Liver (tissue), 9 donors: ENCODE data around the gene CD180. TPM values are rescaled to one million over a fixed set of nuclear protein-coding genes. Genes with fewer than 3 reads are reported as not detected.

Experiments
- DNase-seq: peaks from one replicate; pipeline ENCODE4 v3.0.0-alpha.2; 2017; ENCODE audit warnings: low spot score
- H3K27ac ChIP-seq, 2 donors: one replicate each; pipeline ENCODE4 v1.7.0; 2013; ENCODE audit warnings: inconsistent platforms in 2 of 2, low read length in 2 of 2, control low read depth in 1 of 2, low read depth in 1 of 2, mild to moderate bottlenecking in 1 of 2
- H3K27me3 ChIP-seq, 4 donors: one replicate each; pipeline versions ENCODE4 v1.6.1 to v1.7.0; 2013; ENCODE audit warnings: low read length in 3 of 4, inconsistent platforms in 1 of 4, mild to moderate bottlenecking in 1 of 4, moderate library complexity in 1 of 4; ENCODE audit not compliant: control insufficient read depth in 4 of 4, insufficient read depth in 4 of 4
- H3K36me3 ChIP-seq, 4 donors: one replicate each; pipeline versions ENCODE4 v1.6.1 to v1.7.0; 2013; ENCODE audit warnings: low read length in 3 of 4, mild to moderate bottlenecking in 3 of 4, low read depth in 1 of 4, moderate library complexity in 1 of 4; ENCODE audit not compliant: control insufficient read depth in 4 of 4, insufficient read depth in 3 of 4
- H3K4me1 ChIP-seq, 4 donors: one replicate each; pipeline versions ENCODE4 v1.6.1 to v1.7.0; 2013; ENCODE audit warnings: low read length in 3 of 4, mild to moderate bottlenecking in 3 of 4, moderate library complexity in 1 of 4; ENCODE audit not compliant: control insufficient read depth in 4 of 4, insufficient read depth in 4 of 4
- H3K4me3 ChIP-seq, 3 donors: one replicate each; pipeline versions ENCODE4 v1.6.1 to v1.7.0; 2013; ENCODE audit warnings: low read length in 3 of 3, control low read depth in 1 of 3, low read depth in 1 of 3, mild to moderate bottlenecking in 1 of 3
- H3K9ac ChIP-seq, 2 donors: one replicate each; pipeline ENCODE4 v1.7.0; 2013; ENCODE audit warnings: low read length in 2 of 2, mild to moderate bottlenecking in 2 of 2, moderate library complexity in 2 of 2, control low read depth in 1 of 2, low read depth in 1 of 2
- H3K9me3 ChIP-seq, 4 donors: one replicate each; pipeline versions ENCODE4 v1.6.1 to v1.7.0; 2013; ENCODE audit warnings: low read length in 3 of 4; ENCODE audit not compliant: control insufficient read depth in 4 of 4
- EGR1 ChIP-seq, 2 donors: IDR thresholded peaks; 2 replicates each; pipeline ENCODE4 v1.6.1; 2016 to 2018; ENCODE audit warnings: antibody characterized with exemption in 2 of 2, low read depth in 2 of 2
- FOXA1 ChIP-seq: IDR thresholded peaks from 2 replicates; pipeline ENCODE4 v1.6.1; 2016; ENCODE audit warnings: antibody characterized with exemption
- FOXA2 ChIP-seq: IDR thresholded peaks from 2 replicates; pipeline ENCODE4 v1.6.1; 2016; ENCODE audit warnings: antibody characterized with exemption
- HNF4A ChIP-seq, 2 donors: conservative IDR thresholded peaks; 2 replicates each; pipeline ENCODE4 v1.6.1; 2016; ENCODE audit warnings: antibody characterized with exemption in 2 of 2, mild to moderate bottlenecking in 2 of 2
- HNF4G ChIP-seq: IDR thresholded peaks from 2 replicates; pipeline ENCODE4 v1.6.1; 2016; ENCODE audit warnings: antibody characterized with exemption
- JUND ChIP-seq, 2 donors: IDR thresholded peaks; 2 replicates each; pipeline ENCODE4 v1.6.1; 2016; ENCODE audit warnings: antibody characterized with exemption in 2 of 2
- MAX ChIP-seq: IDR thresholded peaks from 2 replicates; pipeline ENCODE4 v1.6.1; 2016; ENCODE audit warnings: antibody characterized with exemption
- NR2F2 ChIP-seq: IDR thresholded peaks from 2 replicates; pipeline ENCODE4 v1.6.1; 2016; ENCODE audit warnings: antibody characterized with exemption
- RAD21 ChIP-seq, 2 donors: IDR thresholded peaks; 2 replicates each; pipeline ENCODE4 v1.6.1; 2016; ENCODE audit warnings: antibody characterized with exemption in 2 of 2, mild to moderate bottlenecking in 2 of 2
- REST ChIP-seq: IDR thresholded peaks from 2 replicates; pipeline ENCODE4 v1.6.1; 2016; ENCODE audit warnings: antibody characterized with exemption, mild to moderate bottlenecking
- SP1 ChIP-seq: IDR thresholded peaks from 2 replicates; pipeline ENCODE4 v1.6.1; 2018; ENCODE audit warnings: antibody characterized with exemption, mild to moderate bottlenecking
- WGBS: extraction: QIAGEN DNeasy Blood & Tissue Kit; methylation state at CpG from one replicate; pipeline ENCODE4 v1.1.7; 2013; 5-methylcytosine and 5-hydroxymethylcytosine counted together
- polyA plus RNA-seq, 2 donors: library from polyadenylated mRNA; stranded (reverse) in 1 of 2; unstranded in 1 of 2; fragments of 200-250 nt in 1 of 2; fragments of >200 nt in 1 of 2; fragmentation: Nextera tagmentation in 1 of 2; extraction: Ambion mirVana in 1 of 2; gene quantifications; one replicate each; pipeline versions ENCODE4 v1.2.1 to v1.2.3, GENCODE V29; 2013 to 2015
- total RNA-seq, 2 donors: library from RNA; depleted of rRNA; stranded (reverse); fragments of >200 nt; gene quantifications; one replicate each; pipeline ENCODE4 v1.2.3, GENCODE V29; 2014
- TF ChIP-seq, protein P1 (sequence below): IDR thresholded peaks from 2 replicates; pipeline ENCODE4 v1.6.1; 2016; ENCODE audit warnings: antibody characterized with exemption
- TF ChIP-seq, protein P2 (sequence below): fragments of 150-350 bp; IDR thresholded peaks from 2 replicates; pipeline ENCODE4 v1.5.1; 2017; ENCODE audit warnings: improper control_type of control experiment, low read depth, low read length; ENCODE audit not compliant: missing input control
- TF ChIP-seq, protein P3 (sequence below): IDR thresholded peaks from 2 replicates; pipeline ENCODE4 v1.6.1; 2016; ENCODE audit warnings: antibody characterized with exemption
- donor health status: healthy.
- donor health status: healthy.
- donor health status: healthy.
- donor health status: healthy.
- donor health status: healthy.

CD180 gene
- total and polyA plus RNA-seq, 4 donors = 0.33 to 3.7 (median 0.78) TPM

DNA sequence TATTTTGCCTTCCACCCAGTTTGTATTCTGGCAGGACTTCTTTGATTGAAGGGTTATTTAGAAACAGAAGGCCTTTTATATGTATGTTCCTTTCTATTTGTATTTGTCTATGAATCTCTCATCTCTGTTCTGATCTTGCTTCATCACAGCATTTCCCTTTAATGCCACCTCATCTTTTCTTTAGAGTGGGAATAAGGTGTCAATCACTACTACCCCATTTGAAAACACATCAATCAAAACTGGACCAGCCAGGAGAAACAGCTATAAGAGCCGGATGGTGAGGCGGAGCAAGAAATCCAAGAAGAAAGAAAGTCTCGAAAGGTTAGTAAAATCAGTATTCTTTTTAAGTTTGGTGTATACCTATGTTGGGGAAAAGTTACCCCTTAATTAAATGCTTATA lies 36.3 kb downstream of the CD180 start:
- Histone ChIP-seq H3K9ac (no peak overlapping the region), H3K36me3 (peaks cover 8 to 47% (median 36%) of the 10 kb centered on the region in 4 donors), H3K4me1 (no peaks in the 10 kb centered on the region), H3K27me3 (no peaks in the 10 kb centered on the region), H3K4me3 (no peak overlapping the region), H3K27ac (no peak overlapping the region), H3K9me3 (no peaks in the 10 kb centered on the region)
- WGBS = 93% methylated on average over 3 of the region's 3 CpGs
- DNase-seq = no peak
- TF ChIP-seq NR2F2 (no peak), EGR1 (IDR thresholded peaks at IDR 0.05; ENCODE audit: low read depth in 2 of 2) (no peak), MAX (no peak), REST (no peak), SP1 (no peak), RAD21 (IDR thresholded peaks at IDR 0.05) (no peak), FOXA1 (no peak), HNF4A (conservative IDR thresholded peaks at IDR 0.05) (no peak), JUND (IDR thresholded peaks at IDR 0.05) (no peak), HNF4G (no peak)
- TF ChIP-seq, protein P1, sequence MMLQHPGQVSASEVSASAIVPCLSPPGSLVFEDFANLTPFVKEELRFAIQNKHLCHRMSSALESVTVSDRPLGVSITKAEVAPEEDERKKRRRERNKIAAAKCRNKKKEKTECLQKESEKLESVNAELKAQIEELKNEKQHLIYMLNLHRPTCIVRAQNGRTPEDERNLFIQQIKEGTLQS = no peak
- TF ChIP-seq, protein P2, sequence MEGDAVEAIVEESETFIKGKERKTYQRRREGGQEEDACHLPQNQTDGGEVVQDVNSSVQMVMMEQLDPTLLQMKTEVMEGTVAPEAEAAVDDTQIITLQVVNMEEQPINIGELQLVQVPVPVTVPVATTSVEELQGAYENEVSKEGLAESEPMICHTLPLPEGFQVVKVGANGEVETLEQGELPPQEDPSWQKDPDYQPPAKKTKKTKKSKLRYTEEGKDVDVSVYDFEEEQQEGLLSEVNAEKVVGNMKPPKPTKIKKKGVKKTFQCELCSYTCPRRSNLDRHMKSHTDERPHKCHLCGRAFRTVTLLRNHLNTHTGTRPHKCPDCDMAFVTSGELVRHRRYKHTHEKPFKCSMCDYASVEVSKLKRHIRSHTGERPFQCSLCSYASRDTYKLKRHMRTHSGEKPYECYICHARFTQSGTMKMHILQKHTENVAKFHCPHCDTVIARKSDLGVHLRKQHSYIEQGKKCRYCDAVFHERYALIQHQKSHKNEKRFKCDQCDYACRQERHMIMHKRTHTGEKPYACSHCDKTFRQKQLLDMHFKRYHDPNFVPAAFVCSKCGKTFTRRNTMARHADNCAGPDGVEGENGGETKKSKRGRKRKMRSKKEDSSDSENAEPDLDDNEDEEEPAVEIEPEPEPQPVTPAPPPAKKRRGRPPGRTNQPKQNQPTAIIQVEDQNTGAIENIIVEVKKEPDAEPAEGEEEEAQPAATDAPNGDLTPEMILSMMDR = no peak

- no peaks in the 10 kb centered on the region for H3K9me3 ChIP-seq
- H3K27me3 ChIP-seq = no peaks in the 10 kb centered on the region
- peaks cover 1 to 36% (median 21%) of the 10 kb centered on the region in 4 donors for H3K36me3 ChIP-seq
- no peak overlapping the region for H3K4me3 ChIP-seq
- H3K27ac ChIP-seq = no peak overlapping the region
- TF ChIP-seq SP1 (no peak), FOXA2 (no peak), RAD21 (IDR thresholded peaks at IDR 0.05) (peak; percentile 76 to 82), FOXA1 (no peak)
- TF ChIP-seq, protein P3, sequence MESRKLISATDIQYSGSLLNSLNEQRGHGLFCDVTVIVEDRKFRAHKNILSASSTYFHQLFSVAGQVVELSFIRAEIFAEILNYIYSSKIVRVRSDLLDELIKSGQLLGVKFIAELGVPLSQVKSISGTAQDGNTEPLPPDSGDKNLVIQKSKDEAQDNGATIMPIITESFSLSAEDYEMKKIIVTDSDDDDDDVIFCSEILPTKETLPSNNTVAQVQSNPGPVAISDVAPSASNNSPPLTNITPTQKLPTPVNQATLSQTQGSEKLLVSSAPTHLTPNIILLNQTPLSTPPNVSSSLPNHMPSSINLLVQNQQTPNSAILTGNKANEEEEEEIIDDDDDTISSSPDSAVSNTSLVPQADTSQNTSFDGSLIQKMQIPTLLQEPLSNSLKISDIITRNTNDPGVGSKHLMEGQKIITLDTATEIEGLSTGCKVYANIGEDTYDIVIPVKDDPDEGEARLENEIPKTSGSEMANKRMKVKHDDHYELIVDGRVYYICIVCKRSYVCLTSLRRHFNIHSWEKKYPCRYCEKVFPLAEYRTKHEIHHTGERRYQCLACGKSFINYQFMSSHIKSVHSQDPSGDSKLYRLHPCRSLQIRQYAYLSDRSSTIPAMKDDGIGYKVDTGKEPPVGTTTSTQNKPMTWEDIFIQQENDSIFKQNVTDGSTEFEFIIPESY = no peak
- TF ChIP-seq, protein P2 = peak; percentile 88
- WGBS = 69% methylated on average over 5 of the region's 5 CpGs
- H3K4me1 ChIP-seq = no peaks in the 10 kb centered on the region
- DNase-seq = no peak
- H3K9ac ChIP-seq = no peak overlapping the region
Observed at GRCh38 chr5:67156976-67157583, 39.5 kb downstream of the CD180 start.
